Endodermal cell (in vitro differentiated cells): Measurements from ENCODE around the gene LGALSL. TPM values are rescaled to one million over a fixed set of nuclear protein-coding genes. Genes with fewer than 3 reads are reported as not detected.

Source experiments
- DNase-seq: peaks from one replicate; pipeline ENCODE4 v3.0.0-alpha.2; 2017
- H3K27ac ChIP-seq: 2 replicates; pipeline ENCODE4 v1.5.1; 2013; ENCODE audit warnings: mild to moderate bottlenecking, low read depth, low read length, moderate library complexity
- H3K27me3 ChIP-seq: 2 replicates; pipeline ENCODE4 v1.6.1; 2013; ENCODE audit warnings: mild to moderate bottlenecking, low read length, moderate library complexity; ENCODE audit not compliant: insufficient read depth, control insufficient read depth, poor library complexity, severe bottlenecking
- H3K36me3 ChIP-seq: 2 replicates; pipeline ENCODE4 v1.7.0; 2013; ENCODE audit warnings: mild to moderate bottlenecking, low read length, moderate library complexity; ENCODE audit not compliant: control insufficient read depth, insufficient read depth
- H3K4me1 ChIP-seq: one replicate; pipeline ENCODE4 v1.7.0; 2013; ENCODE audit warnings: low read length; ENCODE audit not compliant: control insufficient read depth, insufficient read depth
- H3K4me3 ChIP-seq: 2 replicates; pipeline ENCODE4 v1.5.1; 2013; ENCODE audit warnings: mild to moderate bottlenecking, low read length, moderate library complexity
- H3K9ac ChIP-seq: 2 replicates; pipeline ENCODE4 v1.6.1; 2013; ENCODE audit warnings: mild to moderate bottlenecking, low read length, moderate library complexity; ENCODE audit not compliant: poor library complexity, severe bottlenecking; ENCODE audit errors: extremely low read depth
- H3K9me3 ChIP-seq: 2 replicates; pipeline ENCODE4 v1.6.1; 2013; ENCODE audit warnings: mild to moderate bottlenecking, low read length, moderate library complexity; ENCODE audit not compliant: control insufficient read depth
- H3K27ac Mint-ChIP-seq: 2 replicates; pipeline ENCODE4 v1.8.0; 2020; ENCODE audit warnings: mixed read lengths
- H3K27me3 Mint-ChIP-seq: 2 replicates; pipeline ENCODE4 v1.8.0; 2021; ENCODE audit warnings: mild to moderate bottlenecking, mixed read lengths; ENCODE audit not compliant: insufficient read depth
- H3K36me3 Mint-ChIP-seq: 2 replicates; pipeline ENCODE4 v1.8.0; 2020; ENCODE audit warnings: low read depth, mixed read lengths
- H3K4me1 Mint-ChIP-seq: 2 replicates; pipeline ENCODE4 v1.8.0; 2020; ENCODE audit warnings: mixed read lengths
- H3K4me3 Mint-ChIP-seq: 2 replicates; pipeline ENCODE4 v1.8.0; 2020; ENCODE audit warnings: mild to moderate bottlenecking, moderate library complexity, mixed read lengths
- H3K9me3 Mint-ChIP-seq: 2 replicates; pipeline ENCODE4 v1.8.0; 2020; ENCODE audit warnings: mild to moderate bottlenecking, mixed read lengths
- WGBS, 2 experiments: methylation state at CpG; one replicate each; pipeline versions ENCODE4 v1.1.5 to v1.1.7; 2013; ENCODE audit warnings: missing lambda C conversion rate in 2 of 2, mixed read lengths in 1 of 2; ENCODE audit not compliant: insufficient coverage in 1 of 2, insufficient read length in 1 of 2; 5-methylcytosine and 5-hydroxymethylcytosine counted together
- total RNA-seq, 2 donors: library from RNA; stranded (reverse); fragmentation: NEBNext Ultra II Directional in 1 of 2; extraction: Animal tissue kit (Norgen Biotek cat#: 25700) in 1 of 2; gene quantifications; 2 replicates in 1 of 2; 3 replicates in 1 of 2; pipeline ENCODE4 v1.2.1, GENCODE V29; 2021
- TF ChIP-seq, protein P1 (sequence below): fragments of 200-600 bp; sonication (generic); conservative IDR thresholded peaks from 2 replicates; pipeline ENCODE4 v1.5.0; 2021; ENCODE audit warnings: antibody characterized with exemption, mild to moderate bottlenecking

Gene LGALSL
- total RNA-seq, 2 donors from 2014 or later: 22.5 to 41.7 TPM

DNA sequence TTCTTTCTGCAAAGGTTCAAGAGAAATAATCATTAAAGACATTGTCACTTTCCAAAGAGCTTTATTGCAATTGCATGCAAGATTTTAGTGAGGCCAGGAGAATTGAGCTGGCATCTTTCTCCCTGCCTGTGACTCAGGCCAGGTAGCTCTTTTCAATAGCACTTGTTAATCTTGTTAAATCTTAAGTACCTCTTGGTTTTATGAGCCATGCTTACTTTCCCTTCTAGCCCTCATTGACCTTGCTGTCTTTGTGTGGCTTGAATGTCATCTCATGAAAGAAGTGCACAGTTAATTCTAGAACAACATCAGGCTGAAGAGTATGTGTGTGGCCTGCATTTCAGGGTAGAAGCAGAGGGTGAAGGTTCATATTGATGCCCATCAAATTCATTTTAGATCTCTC lies 14.8 kb upstream of the LGALSL start:
- no peaks in the 10 kb centered on the region for H3K27me3 ChIP-seq

DNA sequence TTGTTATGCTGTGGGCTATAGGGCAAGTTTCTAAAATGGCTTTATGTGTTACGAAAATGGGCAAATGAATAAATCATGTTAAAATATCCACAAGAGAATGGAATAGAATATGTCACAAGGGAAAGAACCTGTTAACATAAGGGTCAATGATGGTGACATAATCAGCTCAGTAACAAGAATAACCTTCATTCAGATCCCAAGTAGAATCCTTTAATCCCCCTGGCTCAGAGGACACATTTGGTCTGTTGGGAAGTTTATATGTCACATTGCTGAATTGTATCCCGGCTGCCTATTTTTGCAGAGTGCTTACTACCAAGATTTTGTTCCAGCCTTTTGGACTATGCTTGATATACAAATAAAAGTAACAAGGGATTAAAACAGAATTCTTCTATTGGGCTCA lies 13.1 kb upstream of the LGALSL start:
- Mint-ChIP-seq H3K4me3 (no peak overlapping the region), H3K27me3 (peaks cover 2% of the 10 kb centered on the region)

More for the DNA sequence above, 14.8 kb upstream of the LGALSL start:
- Mint-ChIP-seq H3K9me3 (no peaks in the 10 kb centered on the region), H3K4me1 (peaks cover 3% of the 10 kb centered on the region), H3K27me3 (peaks cover 2% of the 10 kb centered on the region), H3K4me3 (no peak overlapping the region), H3K36me3 (no peaks in the 10 kb centered on the region), H3K27ac (no peak overlapping the region)
- TF ChIP-seq, protein P1, sequence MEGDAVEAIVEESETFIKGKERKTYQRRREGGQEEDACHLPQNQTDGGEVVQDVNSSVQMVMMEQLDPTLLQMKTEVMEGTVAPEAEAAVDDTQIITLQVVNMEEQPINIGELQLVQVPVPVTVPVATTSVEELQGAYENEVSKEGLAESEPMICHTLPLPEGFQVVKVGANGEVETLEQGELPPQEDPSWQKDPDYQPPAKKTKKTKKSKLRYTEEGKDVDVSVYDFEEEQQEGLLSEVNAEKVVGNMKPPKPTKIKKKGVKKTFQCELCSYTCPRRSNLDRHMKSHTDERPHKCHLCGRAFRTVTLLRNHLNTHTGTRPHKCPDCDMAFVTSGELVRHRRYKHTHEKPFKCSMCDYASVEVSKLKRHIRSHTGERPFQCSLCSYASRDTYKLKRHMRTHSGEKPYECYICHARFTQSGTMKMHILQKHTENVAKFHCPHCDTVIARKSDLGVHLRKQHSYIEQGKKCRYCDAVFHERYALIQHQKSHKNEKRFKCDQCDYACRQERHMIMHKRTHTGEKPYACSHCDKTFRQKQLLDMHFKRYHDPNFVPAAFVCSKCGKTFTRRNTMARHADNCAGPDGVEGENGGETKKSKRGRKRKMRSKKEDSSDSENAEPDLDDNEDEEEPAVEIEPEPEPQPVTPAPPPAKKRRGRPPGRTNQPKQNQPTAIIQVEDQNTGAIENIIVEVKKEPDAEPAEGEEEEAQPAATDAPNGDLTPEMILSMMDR: no peak
- no peak overlapping the region for H3K4me3 ChIP-seq
- no peaks in the 10 kb centered on the region for H3K9me3 ChIP-seq
- H3K4me1 ChIP-seq: no peaks in the 10 kb centered on the region
- no peak overlapping the region for H3K27ac ChIP-seq
- no peak overlapping the region for H3K9ac ChIP-seq
- no peak for DNase-seq
- H3K36me3 ChIP-seq: no peaks in the 10 kb centered on the region

DNA sequence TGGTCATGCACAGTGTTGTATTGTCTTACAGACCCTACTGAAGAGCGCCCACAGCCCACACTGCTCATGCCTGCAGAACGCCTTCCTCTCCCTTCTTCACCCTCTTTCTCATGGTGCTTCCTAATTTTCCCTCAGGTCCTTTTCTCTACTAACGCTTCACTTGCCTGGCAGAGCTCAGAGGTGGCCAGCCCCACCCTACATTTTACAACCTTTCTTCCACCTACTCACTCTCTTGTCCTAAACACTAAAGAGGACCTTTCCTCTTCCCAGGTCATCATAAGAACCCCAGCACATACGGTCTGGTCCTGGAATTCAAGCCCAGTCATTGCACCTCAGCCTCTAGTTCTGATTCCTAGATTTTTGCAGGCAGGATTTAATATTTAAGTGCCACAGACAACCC lies 11.7 kb upstream of the LGALSL start:
- H3K9ac ChIP-seq: no peak overlapping the region
- H3K27ac ChIP-seq: no peak overlapping the region
- Mint-ChIP-seq H3K27ac (no peak overlapping the region), H3K27me3 (peaks cover 2% of the 10 kb centered on the region), H3K36me3 (no peaks in the 10 kb centered on the region), H3K4me1 (peaks cover 3% of the 10 kb centered on the region), H3K9me3 (no peaks in the 10 kb centered on the region), H3K4me3 (no peak overlapping the region)
- H3K36me3 ChIP-seq: no peaks in the 10 kb centered on the region
- no peak for DNase-seq
- no peaks in the 10 kb centered on the region for H3K4me1 ChIP-seq
- H3K9me3 ChIP-seq: no peaks in the 10 kb centered on the region
- TF ChIP-seq, protein P1: no peak
- no peak overlapping the region for H3K4me3 ChIP-seq
- WGBS, 2 experiments: 90 to 96% methylated on average over 4 of the region's 4 CpGs
- H3K27me3 ChIP-seq: no peaks in the 10 kb centered on the region

More for the DNA sequence above, 13.1 kb upstream of the LGALSL start:
- no peak overlapping the region for H3K4me3 ChIP-seq
- TF ChIP-seq, protein P1: no peak
- H3K4me1 Mint-ChIP-seq: peaks cover 3% of the 10 kb centered on the region
- H3K27ac Mint-ChIP-seq: no peak overlapping the region
- H3K27me3 ChIP-seq: no peaks in the 10 kb centered on the region
- H3K4me1 ChIP-seq: no peaks in the 10 kb centered on the region
- no peak for DNase-seq
- no peaks in the 10 kb centered on the region for H3K9me3 Mint-ChIP-seq
- no peaks in the 10 kb centered on the region for H3K36me3 Mint-ChIP-seq
- 94 to 100% methylated on average over 2 of the region's 2 CpGs for WGBS, 2 experiments
- H3K27ac ChIP-seq: no peak overlapping the region
- no peaks in the 10 kb centered on the region for H3K36me3 ChIP-seq
- H3K9ac ChIP-seq: no peak overlapping the region
- no peaks in the 10 kb centered on the region for H3K9me3 ChIP-seq
